ENCODE measurements around the gene KIAA0513.

KIAA0513 gene

GRCh38 chr16:85139881-85140339 lies 112.3 kb downstream of the KIAA0513 start:
- TF ChIP-seq GABPA (IDR thresholded peaks at IDR 0.05; ENCODE audit: low read depth) (no peak), POLR2AphosphoS5 (IDR thresholded peaks at IDR 0.05; ENCODE audit: low read depth) (no peak), SPI1 (IDR thresholded peaks at IDR 0.05; ENCODE audit: borderline replicate concordance, low read depth) (no peak), REST (IDR thresholded peaks at IDR 0.05; ENCODE audit: insufficient replicate concordance, low read depth) (no peak), CTCF (IDR thresholded peaks at IDR 0.05; ENCODE audit: insufficient read depth, low read length) (no peak)
- Histone ChIP-seq H3K27me3 (ENCODE audit: insufficient read depth, poor library complexity, severe bottlenecking) (peaks cover 29% of the 10 kb centered on the region), H3K4me3 (replicated peaks; ENCODE audit: insufficient read depth, low read length) (no peak overlapping the region), H3K27ac (replicated peaks) (no peak overlapping the region)
- no peak for DNase-seq (ENCODE audit: low read depth in 1 of 2, low spot score in 1 of 2)

- H3K27me3 ChIP-seq (ENCODE audit: insufficient read depth, poor library complexity, severe bottlenecking): peaks cover 29% of the 10 kb centered on the region
- TF ChIP-seq REST (IDR thresholded peaks at IDR 0.05; ENCODE audit: insufficient replicate concordance, low read depth) (no peak), SPI1 (IDR thresholded peaks at IDR 0.05; ENCODE audit: borderline replicate concordance, low read depth) (no peak), CTCF (IDR thresholded peaks at IDR 0.05; ENCODE audit: insufficient read depth, low read length) (no peak), POLR2AphosphoS5 (IDR thresholded peaks at IDR 0.05; ENCODE audit: low read depth) (no peak), GABPA (IDR thresholded peaks at IDR 0.05; ENCODE audit: low read depth) (no peak)
- no peak for DNase-seq (ENCODE audit: low read depth in 1 of 2, low spot score in 1 of 2)
- H3K4me3 ChIP-seq (replicated peaks; ENCODE audit: insufficient read depth, low read length): no peak overlapping the region
- no peak overlapping the region for H3K27ac ChIP-seq (replicated peaks)
Measured at GRCh38 chr16:85140455-85141012, 112.9 kb downstream of the KIAA0513 start.

GRCh38 chr16:85141491-85142128 lies 114.0 kb downstream of the KIAA0513 start:
- H3K4me3 ChIP-seq (replicated peaks; ENCODE audit: insufficient read depth, low read length): no peak overlapping the region
- DNase-seq (ENCODE audit: low read depth in 1 of 2, low spot score in 1 of 2): no peak
- peaks cover 26% of the 10 kb centered on the region for H3K27me3 ChIP-seq (ENCODE audit: insufficient read depth, poor library complexity, severe bottlenecking)
- no peak for TF ChIP-seq POLR2AphosphoS5 (IDR thresholded peaks at IDR 0.05; ENCODE audit: low read depth)
- no peak for TF ChIP-seq CTCF (IDR thresholded peaks at IDR 0.05; ENCODE audit: insufficient read depth, low read length)
- no peak overlapping the region for H3K27ac ChIP-seq (replicated peaks)
